ENCODE results near the gene QRFPR.
A peak's percentile ranks its signal among the peaks of the same experiment; 100 is the strongest.
"Not testable (repeated sequence)": the region's sequence is repeated elsewhere in the genome, so short reads cannot be mapped to it uniquely, and the experiment has no call there.

Gene QRFPR

GRCh38 chr4:121339307-121339706 lies 41.5 kb downstream of the QRFPR start:
- DNase-seq, result no peak

- DNase-seq, result no peak
These were observed 42.3 kb downstream of the QRFPR start for GRCh38 chr4:121338518-121338917.

GRCh38 chr4:121336706-121337105 lies 44.1 kb downstream of the QRFPR start:
- no peak for DNase-seq

GRCh38 chr4:121330180-121330665 lies 50.6 kb downstream of the QRFPR start:
- DNase-seq, result no peak

DNA sequence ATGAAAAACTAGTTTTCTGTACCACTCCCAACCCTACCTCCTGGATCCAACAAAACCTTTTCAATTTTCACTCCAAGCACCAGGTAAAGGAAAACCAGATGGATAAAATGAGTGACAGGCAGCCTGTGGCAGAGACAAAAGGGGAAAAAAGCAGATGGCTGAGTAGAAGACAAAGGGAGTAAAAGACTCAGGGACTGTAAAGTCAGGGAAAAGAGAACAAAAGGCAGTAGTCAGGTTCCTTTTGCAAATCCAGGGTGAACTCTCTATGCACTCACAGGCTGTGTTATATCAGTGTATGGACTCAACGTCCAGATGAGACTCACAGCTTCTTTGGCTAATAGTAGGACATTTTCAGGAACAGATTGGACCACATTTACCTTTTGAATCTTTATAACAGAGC lies 54.2 kb downstream of the QRFPR start:
- DNase-seq, result no peak

DNA sequence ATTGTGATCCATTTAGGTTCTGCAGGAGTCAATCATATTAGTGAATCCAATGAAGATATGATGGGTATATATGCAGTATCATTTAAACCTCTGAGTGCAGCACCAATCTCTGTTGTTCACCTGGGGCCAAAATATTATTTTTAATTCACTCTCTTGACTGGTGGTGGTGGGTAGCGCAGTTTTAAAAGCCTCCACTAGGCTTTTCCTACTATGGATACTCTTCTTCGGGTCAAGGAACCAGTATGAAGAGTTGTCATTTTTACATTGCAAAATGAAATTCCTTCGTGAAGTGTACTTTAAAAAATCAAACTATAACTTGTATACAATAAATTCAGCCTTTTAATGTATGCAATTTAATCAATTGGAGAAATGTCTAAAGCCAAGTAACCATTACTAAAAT lies 56.5 kb downstream of the QRFPR start:
- no peak for DNase-seq

DNA sequence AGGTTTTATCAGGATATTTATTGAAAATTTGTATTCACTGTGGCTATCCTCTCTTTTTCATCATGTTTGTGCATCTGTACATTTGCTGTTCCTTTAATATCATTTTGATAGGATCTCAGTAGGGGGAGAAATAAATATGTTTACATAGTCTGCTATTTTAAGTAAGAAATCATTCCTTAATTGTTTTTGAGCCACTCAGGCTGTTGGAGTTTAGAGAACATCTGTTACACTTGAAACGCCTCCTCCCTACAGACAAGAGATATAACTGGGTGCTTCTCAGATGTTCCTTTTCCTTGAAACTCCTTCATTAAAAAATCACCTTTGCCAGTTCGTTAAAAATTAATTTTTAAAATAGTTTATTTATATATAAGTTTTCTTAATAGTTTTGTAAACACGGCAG lies 59.4 kb downstream of the QRFPR start:
- DNase-seq, result no peak

DNA sequence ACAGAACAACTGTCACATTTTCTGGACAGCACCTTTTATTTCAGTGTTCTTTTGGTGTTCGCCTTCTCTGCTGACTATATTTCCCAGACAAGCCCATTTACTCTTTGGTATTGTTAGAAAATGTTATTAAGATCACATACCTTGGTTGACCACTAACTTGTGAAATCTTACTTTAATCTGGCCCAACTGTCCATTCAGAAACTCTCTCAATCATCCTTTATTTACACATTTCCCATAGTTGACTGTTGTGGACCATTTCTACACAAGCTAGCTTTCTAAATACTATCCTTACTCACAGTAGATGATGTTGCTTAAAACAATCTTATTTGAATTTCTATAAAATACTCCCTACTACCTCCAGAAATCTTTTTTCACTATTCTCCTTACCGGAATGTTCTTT lies 64.7 kb downstream of the QRFPR start:
- no peak for DNase-seq

DNA sequence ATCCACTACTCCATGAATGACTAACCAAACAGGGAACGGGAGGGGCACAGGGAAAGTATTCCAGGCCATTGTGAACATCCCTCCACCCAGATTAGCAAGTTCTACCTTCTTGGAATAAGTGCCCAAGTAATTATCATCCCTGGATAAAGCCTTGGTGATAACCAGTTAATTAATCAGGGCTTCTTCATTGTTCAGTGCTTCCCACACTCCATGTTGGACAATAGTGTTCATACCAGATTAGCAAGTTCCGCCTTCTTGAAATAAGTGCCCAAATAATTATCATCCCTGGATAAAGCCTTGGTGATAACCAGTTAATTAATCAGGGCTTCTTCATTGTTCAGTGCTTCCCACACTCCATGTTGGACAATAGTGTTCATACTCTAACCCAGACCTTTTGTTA lies 67.4 kb downstream of the QRFPR start:
- DNase-seq, result not testable (repeated sequence)

- DNase-seq, result no peak
These were observed 72.0 kb downstream of the QRFPR start for GRCh38 chr4:121308828-121309227.

GRCh38 chr4:121308328-121308663 lies 72.5 kb downstream of the QRFPR start:
- DNase-seq, result no peak

GRCh38 chr4:121307445-121308327 lies 73.1 kb downstream of the QRFPR start:
- peak; percentile 0 for DNase-seq

DNA sequence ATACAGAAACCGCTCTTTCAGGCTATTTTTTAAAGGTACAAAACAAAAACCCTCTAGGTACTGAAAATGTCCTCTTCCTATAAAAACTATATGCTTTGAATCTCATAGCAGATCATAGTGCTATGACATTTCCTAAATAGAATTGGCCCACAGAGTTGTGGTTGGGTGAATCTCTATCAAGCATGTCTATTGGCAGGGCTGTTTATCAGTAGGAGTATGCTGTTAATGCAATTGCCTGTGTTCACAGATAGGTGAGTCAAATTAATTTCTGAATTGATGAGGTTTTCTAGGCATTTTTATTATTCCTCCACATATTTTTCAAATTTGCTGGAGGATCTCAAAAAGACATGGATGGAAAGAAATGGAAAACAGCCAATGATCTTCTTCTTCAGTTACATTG lies 73.9 kb downstream of the QRFPR start:
- no peak for DNase-seq

DNA sequence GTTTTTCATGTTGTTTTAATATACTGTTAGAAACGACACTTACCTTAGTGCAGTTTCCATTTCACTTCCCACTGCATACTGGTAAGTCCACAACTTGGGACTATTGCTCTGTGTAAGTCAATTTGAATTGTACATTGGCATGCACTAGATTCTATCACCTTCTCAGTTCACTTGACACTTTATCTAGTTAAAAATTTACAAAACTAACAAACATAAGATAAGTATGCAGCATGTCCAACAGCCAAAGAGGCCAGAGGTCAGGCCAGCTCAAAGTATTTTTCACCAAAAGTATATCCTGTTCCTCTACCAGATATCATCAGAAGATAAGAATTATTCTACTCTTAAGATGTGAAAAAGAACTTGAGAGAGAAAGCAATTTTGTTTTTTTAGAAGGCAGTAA lies 75.9 kb downstream of the QRFPR start:
- no peak for DNase-seq

DNA sequence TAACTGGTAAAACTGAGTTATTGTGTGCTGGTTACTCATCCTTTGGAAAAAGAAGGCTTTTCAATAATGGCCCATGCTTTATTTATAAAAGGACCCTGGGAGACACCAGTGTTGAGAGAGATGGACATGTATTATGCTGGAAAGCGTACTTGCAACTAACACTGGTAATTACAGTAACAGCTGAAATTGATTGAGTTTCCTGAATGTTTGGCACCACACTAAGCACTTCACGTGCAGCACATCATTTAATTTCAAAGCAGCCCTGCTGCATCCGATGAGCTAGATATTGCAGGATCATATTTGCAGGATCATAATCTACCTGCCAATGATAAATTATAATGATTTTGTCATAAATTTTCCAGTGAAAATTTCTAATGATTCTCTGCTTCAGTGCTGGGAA lies 81.5 kb downstream of the QRFPR start:
- no peak for DNase-seq

DNA sequence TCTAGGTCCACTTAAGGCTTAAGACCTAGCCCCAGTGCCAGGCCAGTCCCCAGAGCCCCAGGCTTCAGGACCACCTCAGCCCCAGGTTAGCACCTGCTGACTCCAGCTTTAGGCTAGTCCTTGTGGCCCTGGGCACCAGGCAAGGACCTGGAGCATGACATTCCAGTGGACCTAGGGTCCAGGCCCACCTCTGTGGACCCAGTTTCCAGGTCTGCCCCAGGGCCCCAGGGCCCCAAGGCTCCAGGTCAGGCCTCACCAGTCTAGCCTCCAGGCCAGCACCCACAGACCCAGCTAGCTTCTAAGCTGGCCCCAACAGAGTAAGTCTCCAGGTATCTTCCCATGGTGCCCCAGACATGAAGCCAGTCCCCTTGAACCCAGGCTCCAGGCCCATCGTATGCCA lies 97.5 kb downstream of the QRFPR start:
- DNase-seq, result no peak

GRCh38 chr4:121280425-121280824 lies 100.4 kb downstream of the QRFPR start:
- DNase-seq, result no peak

GRCh38 chr4:121278811-121279368 lies 101.9 kb downstream of the QRFPR start:
- no peak for DNase-seq
